IPS-20b (cell line): ENCODE data around the gene POLR3E.

Source experiments
- H3K27ac ChIP-seq: one replicate; pipeline ENCODE4 v1.5.1; 2013; ENCODE audit warnings: low read length
- H3K27me3 ChIP-seq: 2 replicates; pipeline ENCODE4 v1.6.1; 2013; ENCODE audit warnings: mild to moderate bottlenecking, low read length, inconsistent platforms; ENCODE audit not compliant: insufficient read depth
- H3K36me3 ChIP-seq: 2 replicates; pipeline ENCODE4 v1.6.1; 2013; ENCODE audit warnings: low read depth, mild to moderate bottlenecking, inconsistent platforms, low read length, moderate library complexity; ENCODE audit not compliant: insufficient read depth
- H3K4me1 ChIP-seq: 2 replicates; pipeline ENCODE4 v1.6.1; 2013; ENCODE audit warnings: mild to moderate bottlenecking, control low read depth, inconsistent platforms, low read length, moderate library complexity; ENCODE audit not compliant: insufficient read depth
- H3K4me3 ChIP-seq: 2 replicates; pipeline ENCODE4 v1.5.1; 2013; ENCODE audit warnings: mild to moderate bottlenecking, low read length, inconsistent platforms
- H3K9ac ChIP-seq: 2 replicates; pipeline ENCODE4 v1.6.1; 2013; ENCODE audit warnings: low read depth, mild to moderate bottlenecking, inconsistent platforms, low read length, moderate library complexity
- H3K9me3 ChIP-seq: 2 replicates; pipeline ENCODE4 v1.6.1; 2013; ENCODE audit warnings: mild to moderate bottlenecking, low read depth, low read length, inconsistent platforms; ENCODE audit not compliant: insufficient read depth

POLR3E gene

DNA sequence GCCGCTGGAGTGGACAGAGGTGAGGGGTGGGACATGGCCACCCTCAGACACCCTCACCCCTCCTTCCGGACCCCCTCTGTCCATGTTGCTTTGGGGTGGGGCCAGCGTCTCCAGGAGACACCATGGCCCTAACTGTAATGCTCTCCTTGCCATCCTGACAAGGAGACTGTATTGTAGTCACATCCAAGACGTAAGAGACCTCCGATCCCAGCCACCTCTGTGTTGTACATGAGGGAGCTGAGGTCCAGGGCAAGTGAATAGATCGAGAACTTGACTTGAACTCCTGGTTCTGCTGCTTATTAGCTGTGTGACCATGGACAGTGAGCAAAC, 30.2 kb downstream of the POLR3E start:
- H3K27ac ChIP-seq: no peak overlapping the region
- no peak overlapping the region for H3K9ac ChIP-seq
- peaks cover 97% of the 10 kb centered on the region for H3K36me3 ChIP-seq
- H3K4me1 ChIP-seq: no peaks in the 10 kb centered on the region
- H3K27me3 ChIP-seq: no peaks in the 10 kb centered on the region
- H3K4me3 ChIP-seq: no peak overlapping the region
- H3K9me3 ChIP-seq: no peaks in the 10 kb centered on the region

DNA sequence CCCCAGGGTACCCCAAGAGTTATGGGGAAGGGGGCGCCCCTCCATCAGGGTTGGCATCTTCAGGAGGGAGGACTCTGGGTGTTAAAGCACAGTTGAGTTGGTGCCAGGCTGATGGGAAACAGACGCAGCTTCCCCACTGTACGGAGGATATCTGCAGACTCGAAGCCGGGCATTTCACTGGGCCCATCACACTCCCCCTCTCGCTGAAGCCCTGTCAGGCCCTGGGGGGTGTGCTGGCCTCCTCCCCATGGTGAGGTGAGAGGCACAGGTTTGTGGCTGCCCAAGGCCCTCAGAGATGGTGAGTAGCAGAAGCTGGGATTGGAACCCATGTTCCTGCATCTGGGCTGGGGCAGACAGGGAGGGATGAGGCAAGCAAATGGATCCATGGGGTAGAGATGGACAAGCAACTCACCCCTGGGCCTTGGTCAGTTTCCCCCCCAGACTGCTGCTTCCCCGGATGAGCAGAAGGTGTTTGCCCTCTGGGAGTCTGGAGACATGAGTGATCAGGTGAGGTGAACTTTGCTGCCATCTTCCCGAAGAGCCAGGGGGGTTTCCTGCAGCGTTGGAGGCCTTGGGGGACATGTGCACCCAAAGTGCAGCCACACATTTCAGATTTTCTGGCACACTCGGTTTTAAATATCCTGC, 31.0 kb downstream of the POLR3E start:
- Histone ChIP-seq H3K36me3 (peaks cover 94% of the 10 kb centered on the region), H3K9ac (no peak overlapping the region), H3K9me3 (no peaks in the 10 kb centered on the region), H3K27ac (no peak overlapping the region), H3K4me1 (no peaks in the 10 kb centered on the region), H3K4me3 (no peak overlapping the region), H3K27me3 (no peaks in the 10 kb centered on the region)

DNA sequence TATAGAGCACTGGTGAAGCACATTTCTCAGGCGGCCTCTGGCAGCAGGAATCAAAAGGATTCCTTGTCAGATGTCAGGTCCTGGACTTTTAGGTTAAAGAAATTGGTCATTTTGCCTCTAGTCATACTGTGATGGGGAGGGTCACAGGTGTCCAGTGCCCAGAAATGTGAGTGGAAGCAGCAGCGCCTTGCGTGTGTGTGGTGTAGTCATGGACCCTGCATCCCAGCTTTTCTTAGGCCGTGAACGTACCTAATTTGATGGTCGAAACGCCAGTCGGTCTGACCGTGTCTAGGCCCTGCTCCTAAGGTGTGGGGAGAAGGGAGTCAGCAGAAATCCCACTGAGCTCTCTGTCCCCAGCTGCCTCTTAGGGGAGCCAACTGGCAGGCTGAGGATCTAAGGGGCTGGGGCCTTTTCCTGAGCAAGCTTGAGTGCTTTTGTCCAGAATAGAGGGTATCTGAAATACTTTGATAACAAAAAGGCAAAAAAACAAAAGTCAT, 32.0 kb downstream of the POLR3E start:
- H3K9me3 ChIP-seq: no peaks in the 10 kb centered on the region
- no peak overlapping the region for H3K4me3 ChIP-seq
- peaks cover 95% of the 10 kb centered on the region for H3K36me3 ChIP-seq
- no peak overlapping the region for H3K9ac ChIP-seq
- no peaks in the 10 kb centered on the region for H3K4me1 ChIP-seq
- H3K27me3 ChIP-seq: no peaks in the 10 kb centered on the region
- H3K27ac ChIP-seq: no peak overlapping the region

DNA sequence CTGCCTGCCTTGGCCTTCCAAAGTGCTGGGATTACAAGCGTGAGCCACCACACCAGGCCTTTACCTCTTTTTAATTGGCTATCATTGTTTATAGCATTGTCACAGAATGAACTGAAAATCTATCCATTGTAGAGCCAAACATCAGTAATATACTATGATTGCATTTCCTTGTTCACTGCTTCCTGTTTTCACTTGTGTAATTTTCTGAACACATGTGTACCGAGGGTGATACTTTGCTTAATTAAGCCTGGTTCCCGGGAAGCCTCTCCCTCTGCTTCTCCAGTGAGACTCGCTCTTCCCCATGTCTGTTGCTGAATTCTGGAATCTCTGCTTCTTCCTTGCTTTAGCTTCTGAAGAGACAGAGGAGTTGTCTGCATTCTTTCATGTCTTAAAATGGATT, 33.1 kb downstream of the POLR3E start:
- H3K27ac ChIP-seq: no peak overlapping the region
- no peaks in the 10 kb centered on the region for H3K27me3 ChIP-seq
- no peaks in the 10 kb centered on the region for H3K4me1 ChIP-seq
- no peaks in the 10 kb centered on the region for H3K9me3 ChIP-seq
- H3K9ac ChIP-seq: no peak overlapping the region
- no peak overlapping the region for H3K4me3 ChIP-seq
- H3K36me3 ChIP-seq: peaks cover 95% of the 10 kb centered on the region

DNA sequence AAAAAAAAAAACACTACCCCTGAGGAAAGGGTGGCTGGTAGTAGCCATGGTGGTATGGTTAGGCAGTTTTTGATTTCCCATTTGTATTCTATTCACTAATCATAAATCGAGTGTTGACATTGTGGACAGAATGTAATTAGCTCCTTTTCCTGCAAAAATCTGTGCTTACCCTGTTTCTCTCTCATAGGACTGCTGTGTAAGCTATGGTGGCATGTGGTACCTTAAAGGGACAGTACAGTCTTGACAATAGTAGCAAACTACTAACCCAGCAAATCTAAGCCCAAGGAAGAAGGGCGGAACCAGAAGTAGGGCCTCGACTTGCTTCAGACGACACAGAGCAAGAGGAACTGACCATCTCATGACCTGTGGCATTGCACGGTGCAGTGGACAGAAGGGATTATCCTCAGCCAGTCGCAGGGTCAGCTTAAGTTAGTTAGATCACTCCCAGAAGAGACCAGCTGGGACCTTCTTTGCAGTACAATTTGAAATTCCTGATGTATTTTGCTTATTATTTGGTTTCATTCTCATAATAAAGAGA, 36.3 kb downstream of the POLR3E start:
- no peak overlapping the region for H3K27ac ChIP-seq
- H3K4me3 ChIP-seq: no peak overlapping the region
- H3K36me3 ChIP-seq: peaks cover 82% of the 10 kb centered on the region
- no peaks in the 10 kb centered on the region for H3K4me1 ChIP-seq
- H3K9me3 ChIP-seq: peaks cover 20% of the 10 kb centered on the region; the same call in 1 of the 2 replicates
- H3K27me3 ChIP-seq: no peaks in the 10 kb centered on the region
- no peak overlapping the region for H3K9ac ChIP-seq

DNA sequence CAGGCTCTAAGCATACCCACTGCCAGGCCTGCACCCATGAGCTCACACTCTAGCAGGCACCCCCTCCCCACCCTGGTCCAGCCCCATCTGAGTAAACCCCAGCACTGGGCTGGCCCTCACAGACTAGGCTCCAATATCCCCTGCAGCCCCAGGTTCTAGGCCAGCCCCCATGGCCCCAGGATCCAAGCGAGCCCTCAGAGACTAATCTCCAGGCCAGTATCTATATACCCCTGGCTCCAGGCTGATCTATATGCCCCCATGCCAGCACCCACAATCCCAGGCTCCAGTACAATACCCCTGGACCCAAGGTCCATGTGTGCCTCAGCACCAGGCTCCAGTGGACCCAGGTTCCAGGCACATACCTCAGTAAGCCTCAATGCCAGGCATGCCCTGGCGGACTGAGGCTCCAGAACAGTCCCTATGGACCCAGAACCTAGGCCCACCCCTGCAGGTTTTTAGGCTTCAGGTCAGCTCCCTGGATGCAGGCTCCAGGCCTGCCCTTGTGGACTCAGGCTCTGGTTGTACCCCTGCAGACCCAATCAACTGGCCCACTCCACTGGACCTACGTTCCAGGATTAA, 38.5 kb downstream of the POLR3E start:
- H3K9ac ChIP-seq: no peak overlapping the region
- H3K27me3 ChIP-seq: no peaks in the 10 kb centered on the region
- no peak overlapping the region for H3K4me3 ChIP-seq
- no peaks in the 10 kb centered on the region for H3K4me1 ChIP-seq
- peaks cover 60% of the 10 kb centered on the region for H3K36me3 ChIP-seq
- H3K27ac ChIP-seq: no peak overlapping the region
- H3K9me3 ChIP-seq: peaks cover 20% of the 10 kb centered on the region; the same call in 1 of the 2 replicates

DNA sequence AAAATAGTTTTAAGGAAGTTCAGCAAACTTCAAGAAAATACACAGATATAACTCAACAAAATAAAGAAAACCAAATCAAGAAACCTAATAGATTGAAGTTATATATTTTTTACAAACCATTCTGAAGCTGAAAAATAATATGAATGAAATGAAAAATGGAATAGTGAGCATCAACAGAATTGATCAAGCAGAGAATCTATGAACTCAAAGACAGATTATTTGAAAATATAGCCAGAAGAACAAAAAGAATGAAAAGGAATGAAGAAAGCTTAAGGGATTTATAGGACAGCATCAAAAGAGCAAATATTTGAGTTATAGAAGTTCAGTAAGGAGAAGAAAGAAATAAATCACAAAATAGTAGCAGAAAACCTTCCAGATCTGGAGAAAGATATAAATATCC, 39.4 kb downstream of the POLR3E start:
- peaks cover 53% of the 10 kb centered on the region for H3K36me3 ChIP-seq
- no peak overlapping the region for H3K9ac ChIP-seq
- H3K4me3 ChIP-seq: no peak overlapping the region
- peaks cover 24% of the 10 kb centered on the region; the same call in 1 of the 2 replicates for H3K9me3 ChIP-seq
- H3K4me1 ChIP-seq: no peaks in the 10 kb centered on the region
- H3K27ac ChIP-seq: no peak overlapping the region
- H3K27me3 ChIP-seq: no peaks in the 10 kb centered on the region

DNA sequence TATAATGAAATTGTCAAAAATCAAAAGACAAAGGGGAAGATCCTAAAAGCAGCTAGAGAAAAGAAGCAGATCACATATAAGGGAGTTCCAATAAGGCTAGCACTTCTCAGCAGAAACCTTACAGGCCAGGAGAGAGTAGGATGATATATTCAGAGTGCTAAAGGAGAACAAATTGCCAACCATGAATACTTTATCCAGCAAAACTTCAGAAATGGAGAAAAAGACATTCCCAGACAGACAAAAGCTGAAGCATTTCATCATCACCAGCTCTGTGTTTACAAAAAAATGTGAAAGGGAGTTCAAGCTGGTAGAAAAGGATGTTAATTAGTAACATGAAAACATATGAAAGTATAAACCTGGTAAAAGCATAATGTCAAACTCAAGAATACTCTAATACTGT, 39.8 kb downstream of the POLR3E start:
- Histone ChIP-seq H3K4me1 (no peaks in the 10 kb centered on the region), H3K9ac (no peak overlapping the region), H3K27me3 (no peaks in the 10 kb centered on the region), H3K36me3 (peaks cover 49% of the 10 kb centered on the region), H3K9me3 (peaks cover 24% of the 10 kb centered on the region; the same call in 1 of the 2 replicates), H3K4me3 (no peak overlapping the region), H3K27ac (no peak overlapping the region)

DNA sequence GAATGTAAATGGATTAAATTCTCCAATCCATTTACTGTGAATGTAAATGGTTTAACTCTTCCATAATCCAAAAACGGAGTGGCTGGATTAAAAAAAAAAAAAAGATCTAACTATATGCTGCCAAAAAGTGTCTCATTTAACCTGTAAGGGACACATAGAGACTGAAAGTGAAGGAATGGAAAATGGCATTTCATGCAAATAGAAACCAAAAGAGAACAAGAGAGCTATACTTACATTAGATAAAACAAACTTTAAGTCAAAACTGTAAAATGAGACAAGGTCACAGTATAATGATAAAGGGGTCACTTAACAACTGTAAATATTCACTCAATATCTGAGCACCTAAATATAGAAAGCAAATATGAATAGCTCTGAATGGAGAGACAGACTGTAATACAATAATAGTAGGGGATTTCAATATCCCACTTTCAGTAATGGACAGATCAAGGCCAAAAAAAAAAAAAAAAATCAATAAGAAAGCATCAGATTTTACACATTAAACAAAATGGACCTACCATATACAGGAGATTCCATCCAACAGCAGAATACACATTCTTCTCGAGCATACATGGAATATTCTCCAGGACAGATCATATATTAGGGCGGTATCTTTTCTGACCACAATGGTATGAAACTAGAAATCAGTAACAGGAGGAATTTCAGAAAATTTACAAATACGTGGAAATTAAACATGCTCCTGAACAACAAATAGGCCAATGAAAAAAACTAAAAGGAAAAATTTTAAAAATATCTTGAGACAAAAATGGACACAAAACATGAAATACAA, 40.8 kb downstream of the POLR3E start:
- Histone ChIP-seq H3K36me3 (peaks cover 40% of the 10 kb centered on the region), H3K4me3 (no peak overlapping the region), H3K27me3 (no peaks in the 10 kb centered on the region), H3K9me3 (peaks cover 24% of the 10 kb centered on the region; the same call in 1 of the 2 replicates), H3K4me1 (no peaks in the 10 kb centered on the region), H3K27ac (no peak overlapping the region), H3K9ac (no peak overlapping the region)

DNA sequence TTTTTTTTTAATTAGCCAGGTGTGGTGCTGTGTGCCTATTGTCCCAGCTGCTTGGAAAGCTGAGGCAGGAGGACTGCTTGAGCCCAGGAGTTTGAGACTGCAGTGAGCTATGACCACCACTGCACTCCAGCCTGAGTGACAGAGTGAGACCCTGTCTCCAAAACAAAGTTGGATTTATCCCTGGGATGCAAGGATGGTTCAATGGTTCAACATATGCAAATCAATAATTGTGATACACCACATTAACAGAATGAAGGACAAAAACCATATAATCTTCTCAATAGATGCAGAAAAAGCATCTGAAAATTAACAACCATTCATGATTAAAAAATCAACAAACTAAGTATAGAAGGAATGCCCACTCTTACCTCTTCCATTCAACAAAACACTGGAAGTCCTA, 43.7 kb downstream of the POLR3E start:
- Histone ChIP-seq H3K9ac (no peak overlapping the region), H3K27ac (no peak overlapping the region), H3K9me3 (peaks cover 21% of the 10 kb centered on the region; the same call in 1 of the 2 replicates), H3K4me3 (no peak overlapping the region), H3K36me3 (peaks cover 23% of the 10 kb centered on the region), H3K4me1 (no peaks in the 10 kb centered on the region), H3K27me3 (no peaks in the 10 kb centered on the region)

DNA sequence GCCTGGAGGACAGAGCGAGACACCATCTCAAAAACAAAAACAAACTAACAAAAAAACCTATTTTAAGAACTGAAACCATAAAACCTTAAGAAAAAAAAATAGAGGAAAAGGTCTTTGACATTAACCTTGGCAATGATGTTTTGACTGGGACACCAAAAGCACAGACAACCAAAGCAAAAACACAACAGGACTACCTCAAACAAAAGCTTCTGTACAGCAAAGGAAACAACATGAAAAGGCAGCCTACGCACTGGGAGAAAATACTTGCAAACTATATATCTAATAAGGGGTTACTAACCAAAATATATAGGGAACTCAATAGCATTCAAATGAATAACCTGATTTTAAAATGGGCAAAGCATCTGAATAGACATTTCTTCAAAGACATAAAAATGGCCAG, 44.9 kb downstream of the POLR3E start:
- Histone ChIP-seq H3K9ac (no peak overlapping the region), H3K4me3 (no peak overlapping the region), H3K27ac (no peak overlapping the region), H3K27me3 (no peaks in the 10 kb centered on the region), H3K9me3 (peaks cover 9% of the 10 kb centered on the region; the same call in 1 of the 2 replicates), H3K36me3 (peaks cover 23% of the 10 kb centered on the region), H3K4me1 (no peaks in the 10 kb centered on the region)
